ENCODE data around the gene RABGAP1L. TPM values are rescaled to one million over a fixed set of nuclear protein-coding genes. Genes with fewer than 3 reads are reported as not detected.

The RABGAP1L gene
- total and polyA plus RNA-seq, 2 of the 8 experiments (the other 6 are each of a cell fraction or from before 2014, with no cell fraction given): 33.3 to 156 TPM

GRCh38 chr1:174352117-174352516 is 192.8 kb downstream of the RABGAP1L start:
- no peak for FAIRE-seq
- no peak overlapping the region for H2BK15ac ChIP-seq (ENCODE audit: low read length)
- no peak overlapping the region for H2AK5ac ChIP-seq (ENCODE audit: low read depth, low read length)
- H3K36me3 ChIP-seq (ENCODE audit: control insufficient read depth in 2 of 4, insufficient read depth in 4 of 4, low read length in 3 of 4): no peaks in the 10 kb centered on the region
- CTCF ChIA-PET (ENCODE audit: partially characterized antibody): no interaction called here
- no peak overlapping the region for H2BK120ac ChIP-seq (replicated peaks; ENCODE audit: low read depth, low read length)
- no peaks in the 10 kb centered on the region for H3K79me1 ChIP-seq (ENCODE audit: low read depth, low read length)
- no peaks in the 10 kb centered on the region for H3K23me2 ChIP-seq (ENCODE audit: low read depth, low read length)
- POLR2A ChIA-PET (ENCODE audit: partially characterized antibody): no interaction called here
- no peak overlapping the region for H2BK12ac ChIP-seq (ENCODE audit: low read depth, low read length)
- no peak overlapping the region for H3K4ac ChIP-seq (replicated peaks; ENCODE audit: insufficient read length, low read depth, low read length)
- H3K4me1 ChIP-seq (replicated peaks in 1 of 4; ENCODE audit: control insufficient read depth in 3 of 4, insufficient read depth in 4 of 4, low read length in 3 of 4): no peaks in the 10 kb centered on the region
- no peak overlapping the region for H4K8ac ChIP-seq (ENCODE audit: extremely low read depth, insufficient read depth, low read length)
- no peak overlapping the region for H2AFZ ChIP-seq (ENCODE audit: low read length)
- TF ChIP-seq SIN3A (conservative IDR thresholded peaks at IDR 0.05 in 1 of 2, IDR thresholded peaks at IDR 0.05 in 1 of 2; ENCODE audit: low read depth in 1 of 2, low read length in 2 of 2) (no peak), EP300 (IDR thresholded peaks at IDR 0.05; ENCODE audit: borderline replicate concordance in 1 of 2, low read depth in 2 of 2, low read length in 2 of 2) (no peak), RBBP5 (IDR thresholded peaks at IDR 0.05; ENCODE audit: borderline replicate concordance, low read depth, low read length) (no peak), PHF8 (conservative IDR thresholded peaks at IDR 0.05; ENCODE audit: low read depth, low read length) (no peak)
- no peak overlapping the region for H3K4me2 ChIP-seq (ENCODE audit: insufficient read depth in 1 of 2, low read depth in 2 of 2, low read length in 2 of 2)
- H3K9ac ChIP-seq (replicated peaks in 1 of 4; ENCODE audit: extremely low read depth in 1 of 4, low read depth in 3 of 4, low read length in 3 of 4): no peak overlapping the region
- no peak overlapping the region for H3K56ac ChIP-seq (replicated peaks; ENCODE audit: insufficient read length, low read depth, low read length)
- no peak overlapping the region for H2BK5ac ChIP-seq (ENCODE audit: low read depth, low read length)
- H3K4me3 ChIP-seq (ENCODE audit: extremely low read depth in 1 of 4, insufficient read depth in 2 of 4, low read depth in 3 of 4, low read length in 4 of 4): no peak overlapping the region
- no peak overlapping the region for H4K5ac ChIP-seq (ENCODE audit: insufficient read length, low read depth, low read length)
- H4K20me1 ChIP-seq (replicated peaks in 1 of 2; ENCODE audit: control insufficient read depth in 1 of 2, insufficient read depth in 2 of 2, low read length in 2 of 2): no peaks in the 10 kb centered on the region
- no peaks in the 10 kb centered on the region; a peak in 1 of 4 replicates for H3K9me3 ChIP-seq (ENCODE audit: insufficient read depth in 2 of 2, low read depth in 1 of 2, low read length in 1 of 2)
- H4K91ac ChIP-seq (replicated peaks; ENCODE audit: insufficient read length, low read length): no peak overlapping the region
- DNase-seq (ENCODE audit: low read depth in 1 of 2, low spot score in 2 of 2): no peak
- no peak overlapping the region for H3K18ac ChIP-seq (ENCODE audit: extremely low read depth, low read length)
- H3K79me2 ChIP-seq (ENCODE audit: control insufficient read depth in 1 of 2, insufficient read depth in 2 of 2, low read length in 2 of 2): no peaks in the 10 kb centered on the region
- H2BK20ac ChIP-seq (ENCODE audit: low read length): no peak overlapping the region
- H3K23ac ChIP-seq (ENCODE audit: insufficient read length): no peak overlapping the region
- H3K27ac ChIP-seq (ENCODE audit: low read depth, low read length): no peak overlapping the region
- H3K27me3 ChIP-seq (replicated peaks in 1 of 4; ENCODE audit: control insufficient read depth in 3 of 4, extremely low read depth in 1 of 4, insufficient read depth in 3 of 4, low read length in 3 of 4): no peaks in the 10 kb centered on the region
- no peak overlapping the region for H3K14ac ChIP-seq (ENCODE audit: insufficient read length)

Measured in H1 (cell line).